HEK293 (cell line): ENCODE results near the gene SPATA22.

ENCODE experiments used
- CTCF ChIA-PET: fragments of 350-600 bp; formaldehyde crosslinking; extraction: SDS; loops from one replicate; lab custom pipeline; 2021; ENCODE audit warnings: antibody characterized with exemption; lab: Yijun Ruan, JAX
- POLR2A ChIA-PET: fragments of 300-600 bp; formaldehyde crosslinking; extraction: SDS; loops from one replicate; lab custom pipeline; 2020; ENCODE audit warnings: antibody characterized with exemption, inconsistent platforms; lab: Yijun Ruan, JAX
- H3K27ac ChIP-seq: fragments of 200-500 bp; sonication (Bioruptor generic); 2 replicates; pipeline ENCODE4 v1.5.1; 2014; ENCODE audit warnings: low read depth, low read length, control low read depth, inconsistent platforms; ENCODE audit errors: extremely low read depth
- H3K36me3 ChIP-seq, 2 experiments: fragments of 200-500 bp in 1 of 2; sonication (Bioruptor generic) in 1 of 2; 1 replicate in 1 of 2; 2 replicates in 1 of 2; pipeline ENCODE4 v1.5.1; 2014 to 2017; ENCODE audit warnings: inconsistent platforms in 2 of 2, low read length in 2 of 2; ENCODE audit not compliant: control insufficient read depth in 2 of 2, insufficient read depth in 1 of 2
- H3K4me1 ChIP-seq: fragments of 200-500 bp; sonication (Bioruptor generic); 2 replicates; pipeline ENCODE4 v1.5.1; 2014; ENCODE audit warnings: mild to moderate bottlenecking, low read length, inconsistent platforms; ENCODE audit not compliant: control insufficient read depth, insufficient read depth
- H3K4me3 ChIP-seq: 2 replicates; pipeline ENCODE4 v1.5.1; 2011; ENCODE audit warnings: low read depth, mild to moderate bottlenecking, control low read depth, low read length, moderate library complexity
- H3K9me3 ChIP-seq: fragments of 200-500 bp; sonication (Bioruptor generic); 2 replicates; pipeline ENCODE4 v1.5.1; 2014; ENCODE audit warnings: low read depth, low read length, inconsistent platforms; ENCODE audit not compliant: control insufficient read depth, insufficient read depth
- HOXD13 ChIP-seq: sonication (generic); formaldehyde crosslinking; IDR thresholded peaks from 2 replicates; pipeline ENCODE4 v1.8.0; 2022; ENCODE audit warnings: missing genetic modification reagents, borderline replicate concordance
- KLF1 ChIP-seq: fragments of 450-650 bp; formaldehyde crosslinking; IDR thresholded peaks from 2 replicates; pipeline ENCODE4 v1.5.1; 2016; ENCODE audit warnings: missing biosample characterization, missing genetic modification characterization
- TCF7L2 ChIP-seq: IDR thresholded peaks from 2 replicates; pipeline ENCODE4 v1.6.1; 2011; ENCODE audit warnings: low read depth, mild to moderate bottlenecking, inconsistent platforms, low read length, moderate library complexity, borderline replicate concordance
- WT1 ChIP-seq: fragments of 450-650 bp; formaldehyde crosslinking; IDR thresholded peaks from 2 replicates; pipeline ENCODE4 v1.5.1; 2016; ENCODE audit warnings: missing biosample characterization, missing genetic modification characterization
- ZFP3 ChIP-seq: fragments of 450-650 bp; formaldehyde crosslinking; IDR thresholded peaks from 2 replicates; pipeline ENCODE4 v1.5.1; 2016; ENCODE audit warnings: low read depth, missing biosample characterization, missing genetic modification characterization
- ZNF174 ChIP-seq: fragments of 450-650 bp; formaldehyde crosslinking; IDR thresholded peaks from 2 replicates; pipeline ENCODE4 v1.5.0; 2017; ENCODE audit warnings: missing biosample characterization, mild to moderate bottlenecking, missing genetic modification characterization
- ZNF335 ChIP-seq: fragments of 450-650 bp; formaldehyde crosslinking; conservative IDR thresholded peaks from 2 replicates; pipeline ENCODE4 v1.5.1; 2016; ENCODE audit warnings: missing biosample characterization, missing genetic modification characterization
- ZNF391 ChIP-seq: fragments of 450-650 bp; formaldehyde crosslinking; IDR thresholded peaks from 2 replicates; pipeline ENCODE4 v1.5.1; 2016; ENCODE audit warnings: low read depth, missing biosample characterization, missing genetic modification characterization, borderline replicate concordance
- ZNF423 ChIP-seq: fragments of 450-650 bp; formaldehyde crosslinking; IDR thresholded peaks from 2 replicates; pipeline ENCODE4 v1.5.1; 2016; ENCODE audit warnings: missing biosample characterization, missing genetic modification characterization
- ZNF473 ChIP-seq: fragments of 450-650 bp; formaldehyde crosslinking; IDR thresholded peaks from 2 replicates; pipeline ENCODE4 v1.5.1; 2017; ENCODE audit warnings: missing biosample characterization, missing genetic modification characterization
- ZNF501 ChIP-seq: fragments of 450-650 bp; formaldehyde crosslinking; IDR thresholded peaks from 2 replicates; pipeline ENCODE4 v1.5.1; 2016; ENCODE audit warnings: missing biosample characterization, missing genetic modification characterization
- ZNF555 ChIP-seq: fragments of 450-650 bp; formaldehyde crosslinking; conservative IDR thresholded peaks from 2 replicates; pipeline ENCODE4 v1.5.1; 2017; ENCODE audit warnings: missing biosample characterization, mild to moderate bottlenecking, missing genetic modification characterization, inconsistent platforms
- ZNF791 ChIP-seq: fragments of 450-650 bp; formaldehyde crosslinking; IDR thresholded peaks from 2 replicates; pipeline ENCODE4 v1.5.1; 2016; ENCODE audit warnings: missing biosample characterization, missing genetic modification characterization
- ZSCAN16 ChIP-seq: fragments of 450-650 bp; formaldehyde crosslinking; IDR thresholded peaks from 2 replicates; pipeline ENCODE4 v1.5.1; 2016; ENCODE audit warnings: missing biosample characterization, missing genetic modification characterization
- TF ChIP-seq, protein P1 (sequence below): fragments of 450-650 bp; formaldehyde crosslinking; IDR thresholded peaks from 2 replicates; pipeline ENCODE4 v1.5.1; 2017; ENCODE audit warnings: missing biosample characterization, missing genetic modification characterization
- TF ChIP-seq, protein P2 (sequence below): fragments of 450-650 bp; formaldehyde crosslinking; IDR thresholded peaks from 2 replicates; pipeline ENCODE4 v1.5.1; 2016; ENCODE audit warnings: missing biosample characterization, missing genetic modification characterization
- TF ChIP-seq, protein P3 (sequence below): fragments of 450-650 bp; formaldehyde crosslinking; IDR thresholded peaks from 2 replicates; pipeline ENCODE4 v1.5.1; 2016; ENCODE audit warnings: missing biosample characterization, missing genetic modification characterization
- TF ChIP-seq, protein P4 (sequence below): fragments of 450-650 bp; formaldehyde crosslinking; IDR thresholded peaks from 2 replicates; pipeline ENCODE4 v1.5.1; 2016; ENCODE audit warnings: missing biosample characterization, missing genetic modification characterization, borderline replicate concordance

SPATA22 gene

DNA sequence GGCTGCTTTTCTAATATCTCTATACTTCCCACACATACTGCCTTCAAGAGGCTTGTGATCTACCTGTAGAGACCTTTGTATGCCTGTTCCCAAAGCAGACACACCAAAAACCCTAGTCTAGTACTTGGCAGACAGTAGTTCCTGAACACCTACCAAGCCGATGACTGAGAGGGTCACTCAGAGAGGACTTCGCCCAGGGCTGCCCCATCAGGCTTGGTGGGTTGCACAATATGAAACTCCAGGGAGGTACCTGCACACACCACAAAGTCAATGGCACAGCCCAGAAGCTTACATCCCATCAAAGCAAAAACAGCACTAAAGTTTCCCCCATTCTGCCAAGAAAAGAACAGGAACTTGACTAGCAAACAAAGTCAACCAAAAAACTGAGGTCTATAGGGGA, 34.4 kb upstream of the SPATA22 start (continued):
- TF ChIP-seq WT1 (no peak), KLF1 (tag by site-specific recombination) (no peak)

DNA sequence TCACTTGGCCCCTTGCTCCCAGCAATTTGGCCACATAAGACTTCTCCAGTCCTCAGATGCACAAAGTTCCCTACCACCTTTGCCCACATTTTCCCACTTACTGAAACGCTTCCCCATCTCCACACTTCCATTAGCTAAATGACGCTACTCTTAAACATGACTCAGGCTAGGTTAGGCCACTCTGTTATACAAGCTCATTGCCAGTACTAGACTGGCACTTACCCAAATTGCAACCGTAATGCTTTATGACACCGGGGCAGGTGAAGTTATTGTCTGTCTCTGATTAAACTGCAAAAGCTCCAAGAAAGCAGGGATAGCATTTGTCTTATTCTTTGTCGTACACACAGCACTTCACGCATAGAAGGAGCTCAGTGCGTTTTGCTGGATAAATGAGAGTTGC, 33.4 kb upstream of the SPATA22 start:
- ChIA-PET POLR2A (no interaction called here), CTCF (no interaction called here)
- no peaks in the 10 kb centered on the region for H3K4me1 ChIP-seq
- no peaks in the 10 kb centered on the region; the same call in 1 of the 2 replicates for H3K9me3 ChIP-seq
- no peak overlapping the region for H3K4me3 ChIP-seq
- no peak overlapping the region for H3K27ac ChIP-seq
- H3K36me3 ChIP-seq: no peaks in the 10 kb centered on the region
- TF ChIP-seq, protein P1, sequence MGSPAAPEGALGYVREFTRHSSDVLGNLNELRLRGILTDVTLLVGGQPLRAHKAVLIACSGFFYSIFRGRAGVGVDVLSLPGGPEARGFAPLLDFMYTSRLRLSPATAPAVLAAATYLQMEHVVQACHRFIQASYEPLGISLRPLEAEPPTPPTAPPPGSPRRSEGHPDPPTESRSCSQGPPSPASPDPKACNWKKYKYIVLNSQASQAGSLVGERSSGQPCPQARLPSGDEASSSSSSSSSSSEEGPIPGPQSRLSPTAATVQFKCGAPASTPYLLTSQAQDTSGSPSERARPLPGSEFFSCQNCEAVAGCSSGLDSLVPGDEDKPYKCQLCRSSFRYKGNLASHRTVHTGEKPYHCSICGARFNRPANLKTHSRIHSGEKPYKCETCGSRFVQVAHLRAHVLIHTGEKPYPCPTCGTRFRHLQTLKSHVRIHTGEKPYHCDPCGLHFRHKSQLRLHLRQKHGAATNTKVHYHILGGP (tag by site-specific recombination): no peak
- no peak for TF ChIP-seq ZNF473 (tag by site-specific recombination)

DNA sequence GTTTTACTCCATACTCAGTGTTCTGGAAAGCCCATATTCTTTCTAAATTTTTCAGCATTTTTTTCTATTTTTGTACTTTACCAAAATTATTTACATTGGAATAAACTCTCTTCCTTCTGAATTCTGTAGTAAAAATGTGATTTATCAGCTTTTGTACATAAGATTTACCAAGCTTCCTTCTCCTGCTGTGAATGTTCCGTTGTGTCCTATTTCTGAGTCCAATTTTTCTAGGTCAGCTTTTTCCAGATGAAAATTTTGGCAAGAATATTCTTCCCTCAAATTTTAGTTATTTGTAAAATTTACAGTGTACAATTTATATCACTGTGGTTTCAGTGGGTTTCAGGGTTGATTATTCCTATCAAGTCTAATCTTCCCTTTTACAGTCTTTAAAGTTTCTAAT, 31.7 kb upstream of the SPATA22 start:
- no peak overlapping the region for H3K4me3 ChIP-seq
- no peaks in the 10 kb centered on the region for H3K9me3 ChIP-seq
- ChIA-PET CTCF (interaction anchor here (0.6 kb wide), 1 partner anchor 452 kb away, joined by 3 read pairs; no protein-coding TSS in a partner anchor), POLR2A (no interaction called here)
- H3K27ac ChIP-seq: no peak overlapping the region
- no peaks in the 10 kb centered on the region for H3K4me1 ChIP-seq
- no peaks in the 10 kb centered on the region for H3K36me3 ChIP-seq
- TF ChIP-seq TCF7L2 (no peak), ZNF555 (tag by site-specific recombination) (no peak), ZNF791 (no peak)
- TF ChIP-seq, all 188 proteins: peak for 0

DNA sequence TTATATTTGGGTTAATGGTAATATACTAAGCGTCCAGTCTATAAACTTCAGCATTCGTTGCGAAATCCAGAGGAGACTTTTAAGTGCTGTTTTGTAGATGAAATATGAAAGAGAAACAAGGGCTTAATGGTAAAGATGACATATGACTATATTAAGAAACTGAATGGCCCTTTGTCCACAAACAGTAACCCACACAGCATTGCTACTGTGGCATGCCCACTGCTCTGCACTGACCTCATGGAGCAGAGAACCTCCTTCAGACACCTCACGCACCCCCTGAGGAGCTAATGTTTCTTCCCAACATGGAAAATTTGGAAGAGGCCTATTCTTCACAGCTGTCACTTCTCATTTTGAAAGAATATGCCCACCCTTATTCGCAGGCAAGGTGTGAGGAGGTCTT, 30.8 kb upstream of the SPATA22 start:
- POLR2A ChIA-PET: no interaction called here
- TF ChIP-seq ZNF423: no peak
- TF ChIP-seq, protein P2, sequence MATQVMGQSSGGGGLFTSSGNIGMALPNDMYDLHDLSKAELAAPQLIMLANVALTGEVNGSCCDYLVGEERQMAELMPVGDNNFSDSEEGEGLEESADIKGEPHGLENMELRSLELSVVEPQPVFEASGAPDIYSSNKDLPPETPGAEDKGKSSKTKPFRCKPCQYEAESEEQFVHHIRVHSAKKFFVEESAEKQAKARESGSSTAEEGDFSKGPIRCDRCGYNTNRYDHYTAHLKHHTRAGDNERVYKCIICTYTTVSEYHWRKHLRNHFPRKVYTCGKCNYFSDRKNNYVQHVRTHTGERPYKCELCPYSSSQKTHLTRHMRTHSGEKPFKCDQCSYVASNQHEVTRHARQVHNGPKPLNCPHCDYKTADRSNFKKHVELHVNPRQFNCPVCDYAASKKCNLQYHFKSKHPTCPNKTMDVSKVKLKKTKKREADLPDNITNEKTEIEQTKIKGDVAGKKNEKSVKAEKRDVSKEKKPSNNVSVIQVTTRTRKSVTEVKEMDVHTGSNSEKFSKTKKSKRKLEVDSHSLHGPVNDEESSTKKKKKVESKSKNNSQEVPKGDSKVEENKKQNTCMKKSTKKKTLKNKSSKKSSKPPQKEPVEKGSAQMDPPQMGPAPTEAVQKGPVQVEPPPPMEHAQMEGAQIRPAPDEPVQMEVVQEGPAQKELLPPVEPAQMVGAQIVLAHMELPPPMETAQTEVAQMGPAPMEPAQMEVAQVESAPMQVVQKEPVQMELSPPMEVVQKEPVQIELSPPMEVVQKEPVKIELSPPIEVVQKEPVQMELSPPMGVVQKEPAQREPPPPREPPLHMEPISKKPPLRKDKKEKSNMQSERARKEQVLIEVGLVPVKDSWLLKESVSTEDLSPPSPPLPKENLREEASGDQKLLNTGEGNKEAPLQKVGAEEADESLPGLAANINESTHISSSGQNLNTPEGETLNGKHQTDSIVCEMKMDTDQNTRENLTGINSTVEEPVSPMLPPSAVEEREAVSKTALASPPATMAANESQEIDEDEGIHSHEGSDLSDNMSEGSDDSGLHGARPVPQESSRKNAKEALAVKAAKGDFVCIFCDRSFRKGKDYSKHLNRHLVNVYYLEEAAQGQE (tag by site-specific recombination): no peak
- no peak for TF ChIP-seq ZNF501
- no peak for TF ChIP-seq ZNF174 (tag by site-specific recombination)
- no peak for TF ChIP-seq ZSCAN16 (tag by site-specific recombination)
- TF ChIP-seq ZFP3 (tag by site-specific recombination): no peak
- TF ChIP-seq HOXD13 (CRISPR knock-in tag): no peak
- no peak for TF ChIP-seq ZNF335 (tag by site-specific recombination)
- no peak for TF ChIP-seq ZNF391
- TF ChIP-seq, protein P3, sequence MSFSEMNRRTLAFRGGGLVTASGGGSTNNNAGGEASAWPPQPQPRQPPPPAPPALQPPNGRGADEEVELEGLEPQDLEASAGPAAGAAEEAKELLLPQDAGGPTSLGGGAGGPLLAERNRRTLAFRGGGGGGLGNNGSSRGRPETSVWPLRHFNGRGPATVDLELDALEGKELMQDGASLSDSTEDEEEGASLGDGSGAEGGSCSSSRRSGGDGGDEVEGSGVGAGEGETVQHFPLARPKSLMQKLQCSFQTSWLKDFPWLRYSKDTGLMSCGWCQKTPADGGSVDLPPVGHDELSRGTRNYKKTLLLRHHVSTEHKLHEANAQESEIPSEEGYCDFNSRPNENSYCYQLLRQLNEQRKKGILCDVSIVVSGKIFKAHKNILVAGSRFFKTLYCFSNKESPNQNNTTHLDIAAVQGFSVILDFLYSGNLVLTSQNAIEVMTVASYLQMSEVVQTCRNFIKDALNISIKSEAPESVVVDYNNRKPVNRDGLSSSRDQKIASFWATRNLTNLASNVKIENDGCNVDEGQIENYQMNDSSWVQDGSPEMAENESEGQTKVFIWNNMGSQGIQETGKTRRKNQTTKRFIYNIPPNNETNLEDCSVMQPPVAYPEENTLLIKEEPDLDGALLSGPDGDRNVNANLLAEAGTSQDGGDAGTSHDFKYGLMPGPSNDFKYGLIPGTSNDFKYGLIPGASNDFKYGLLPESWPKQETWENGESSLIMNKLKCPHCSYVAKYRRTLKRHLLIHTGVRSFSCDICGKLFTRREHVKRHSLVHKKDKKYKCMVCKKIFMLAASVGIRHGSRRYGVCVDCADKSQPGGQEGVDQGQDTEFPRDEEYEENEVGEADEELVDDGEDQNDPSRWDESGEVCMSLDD: no peak
- TF ChIP-seq, protein P4, sequence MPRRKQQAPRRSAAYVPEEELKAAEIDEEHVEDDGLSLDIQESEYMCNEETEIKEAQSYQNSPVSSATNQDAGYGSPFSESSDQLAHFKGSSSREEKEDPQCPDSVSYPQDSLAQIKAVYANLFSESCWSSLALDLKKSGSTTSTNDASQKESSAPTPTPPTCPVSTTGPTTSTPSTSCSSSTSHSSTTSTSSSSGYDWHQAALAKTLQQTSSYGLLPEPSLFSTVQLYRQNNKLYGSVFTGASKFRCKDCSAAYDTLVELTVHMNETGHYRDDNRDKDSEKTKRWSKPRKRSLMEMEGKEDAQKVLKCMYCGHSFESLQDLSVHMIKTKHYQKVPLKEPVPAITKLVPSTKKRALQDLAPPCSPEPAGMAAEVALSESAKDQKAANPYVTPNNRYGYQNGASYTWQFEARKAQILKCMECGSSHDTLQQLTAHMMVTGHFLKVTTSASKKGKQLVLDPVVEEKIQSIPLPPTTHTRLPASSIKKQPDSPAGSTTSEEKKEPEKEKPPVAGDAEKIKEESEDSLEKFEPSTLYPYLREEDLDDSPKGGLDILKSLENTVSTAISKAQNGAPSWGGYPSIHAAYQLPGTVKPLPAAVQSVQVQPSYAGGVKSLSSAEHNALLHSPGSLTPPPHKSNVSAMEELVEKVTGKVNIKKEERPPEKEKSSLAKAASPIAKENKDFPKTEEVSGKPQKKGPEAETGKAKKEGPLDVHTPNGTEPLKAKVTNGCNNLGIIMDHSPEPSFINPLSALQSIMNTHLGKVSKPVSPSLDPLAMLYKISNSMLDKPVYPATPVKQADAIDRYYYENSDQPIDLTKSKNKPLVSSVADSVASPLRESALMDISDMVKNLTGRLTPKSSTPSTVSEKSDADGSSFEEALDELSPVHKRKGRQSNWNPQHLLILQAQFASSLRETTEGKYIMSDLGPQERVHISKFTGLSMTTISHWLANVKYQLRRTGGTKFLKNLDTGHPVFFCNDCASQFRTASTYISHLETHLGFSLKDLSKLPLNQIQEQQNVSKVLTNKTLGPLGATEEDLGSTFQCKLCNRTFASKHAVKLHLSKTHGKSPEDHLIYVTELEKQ (tag by site-specific recombination): no peak
- CTCF ChIA-PET: no interaction called here

More for the DNA sequence above, 30.8 kb upstream of the SPATA22 start:
- H3K36me3 ChIP-seq: no peaks in the 10 kb centered on the region
- H3K27ac ChIP-seq: no peak overlapping the region
- H3K4me3 ChIP-seq: no peak overlapping the region
- H3K4me1 ChIP-seq: no peaks in the 10 kb centered on the region
- H3K9me3 ChIP-seq: no peaks in the 10 kb centered on the region
